M059J (cell line): ENCODE measurements around the gene GABRG3. TPM values are rescaled to one million over a fixed set of nuclear protein-coding genes. Genes with fewer than 3 reads are reported as not detected.
"Not testable (repeated sequence)": the region's sequence is repeated elsewhere in the genome, so short reads cannot be mapped to it uniquely, and the experiment has no call there.

Experiments used
- DNase-seq: peaks from one replicate; pipeline ENCODE4 v3.0.0-alpha.2; 2012; ENCODE audit warnings: low read depth
- total RNA-seq: library from RNA; depleted of rRNA; stranded (reverse); fragments of >200 nt; shearing (Covaris generic); gene quantifications from 2 replicates; pipeline ENCODE4 v1.2.3, GENCODE V29; 2014

The GABRG3 gene
- total RNA-seq, 1 experiment from 2014 or later = not detected

DNA sequence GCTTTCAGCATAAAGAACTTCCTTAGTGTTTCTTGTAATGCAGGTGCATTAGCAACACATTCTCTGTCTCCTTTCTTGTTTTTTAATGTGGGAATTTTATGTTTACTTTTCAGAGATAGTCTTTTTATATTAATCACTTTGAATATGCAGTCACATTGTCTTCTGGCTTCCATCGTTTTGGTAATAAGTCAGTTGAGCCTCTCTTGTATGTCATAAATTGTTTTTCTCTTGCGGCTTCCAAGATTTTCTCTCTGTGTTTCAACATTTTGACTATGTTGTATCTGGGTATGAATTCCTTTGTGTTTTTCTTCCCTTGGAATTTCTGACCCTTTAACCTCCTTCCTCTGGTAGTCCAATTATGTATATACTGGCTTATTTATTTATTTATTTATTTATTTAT, 25.3 kb downstream of the GABRG3 start:
- DNase-seq = no peak

DNA sequence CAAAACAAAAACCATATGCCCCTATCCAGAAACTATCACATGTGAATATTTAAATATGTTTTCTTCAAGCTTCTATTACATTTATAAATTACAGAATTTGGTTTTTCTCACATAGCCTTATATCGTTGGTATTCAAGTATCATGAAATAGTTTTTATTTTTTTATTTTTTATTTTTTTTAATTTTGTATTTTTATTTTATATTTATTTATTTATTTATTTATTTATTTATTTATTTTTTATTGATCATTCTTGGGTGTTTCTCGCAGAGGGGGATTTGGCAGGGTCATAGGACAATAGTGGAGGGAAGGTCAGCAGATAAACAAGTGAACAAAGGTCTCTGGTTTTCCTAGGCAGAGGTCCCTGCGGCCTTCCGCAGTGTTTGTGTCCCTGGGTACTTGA, 32.0 kb downstream of the GABRG3 start:
- not testable (repeated sequence) for DNase-seq

DNA sequence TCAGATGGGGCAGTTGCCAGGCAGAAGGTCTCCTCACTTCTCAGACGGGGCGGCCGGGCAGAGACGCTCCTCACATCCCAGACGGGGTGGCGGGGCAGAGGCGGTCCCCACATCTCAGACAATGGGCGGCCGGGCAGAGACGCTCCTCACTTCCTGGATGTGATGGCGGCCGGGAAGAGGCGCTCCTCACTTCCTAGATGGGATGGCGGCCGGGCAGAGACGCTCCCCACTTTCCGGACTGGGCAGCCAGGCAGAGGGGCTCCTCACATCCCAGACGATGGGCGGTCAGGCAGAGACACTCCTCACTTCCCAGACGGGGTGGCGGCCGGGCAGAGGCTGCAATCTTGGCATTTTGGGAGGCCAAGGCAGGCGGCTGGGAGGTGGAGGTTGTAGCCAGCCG, 33.2 kb downstream of the GABRG3 start:
- not testable (repeated sequence) for DNase-seq

DNA sequence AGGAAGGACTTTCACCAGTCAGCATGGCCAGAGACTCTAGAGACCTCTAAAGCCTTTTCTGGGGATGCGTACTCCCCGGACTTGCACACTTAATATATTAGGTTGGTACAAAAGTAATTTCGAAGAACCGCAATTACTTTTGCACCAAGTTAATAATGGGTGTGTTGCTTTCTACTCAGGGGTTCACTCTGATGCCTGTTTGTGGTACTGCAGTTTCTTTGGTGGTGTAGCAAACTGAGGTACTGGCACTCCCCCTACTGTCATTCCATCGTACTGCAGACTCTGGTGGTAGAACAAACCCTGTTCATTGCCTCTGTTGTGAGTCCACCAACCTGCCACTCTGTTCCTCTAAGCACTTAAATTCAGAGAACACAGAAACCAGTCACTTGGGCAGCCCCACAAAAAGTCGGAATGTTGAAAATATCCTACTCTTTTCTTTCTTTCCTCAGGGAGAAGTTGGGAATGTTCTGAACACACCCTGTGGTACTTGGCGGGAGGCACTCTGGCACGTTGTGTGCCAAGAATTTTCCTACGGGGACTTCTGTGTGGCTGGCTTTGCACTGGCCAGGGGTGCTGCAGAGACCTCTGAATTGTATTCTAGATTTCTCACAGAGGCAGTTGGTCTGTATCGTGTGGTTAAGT, 46.3 kb downstream of the GABRG3 start:
- DNase-seq = peak; percentile 40

DNA sequence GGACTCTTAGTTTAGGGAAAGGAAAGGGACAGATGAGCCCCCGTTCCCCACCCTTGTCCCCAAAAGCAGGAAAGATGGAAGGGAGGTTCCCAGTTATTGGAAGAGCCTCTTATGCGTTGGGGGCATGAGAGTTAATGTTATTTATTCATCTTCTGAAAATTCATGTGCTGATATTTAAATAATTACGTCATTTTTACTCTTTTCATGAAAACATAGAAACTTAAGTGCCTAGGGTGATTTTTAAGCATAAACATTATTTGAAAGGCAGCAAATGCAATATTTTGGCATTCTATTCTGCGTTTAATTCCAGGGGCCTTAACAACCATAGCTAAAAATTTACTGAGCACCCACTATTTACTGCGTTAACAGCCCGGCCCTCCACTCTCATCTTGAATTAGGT, 48.7 kb downstream of the GABRG3 start:
- no peak for DNase-seq

DNA sequence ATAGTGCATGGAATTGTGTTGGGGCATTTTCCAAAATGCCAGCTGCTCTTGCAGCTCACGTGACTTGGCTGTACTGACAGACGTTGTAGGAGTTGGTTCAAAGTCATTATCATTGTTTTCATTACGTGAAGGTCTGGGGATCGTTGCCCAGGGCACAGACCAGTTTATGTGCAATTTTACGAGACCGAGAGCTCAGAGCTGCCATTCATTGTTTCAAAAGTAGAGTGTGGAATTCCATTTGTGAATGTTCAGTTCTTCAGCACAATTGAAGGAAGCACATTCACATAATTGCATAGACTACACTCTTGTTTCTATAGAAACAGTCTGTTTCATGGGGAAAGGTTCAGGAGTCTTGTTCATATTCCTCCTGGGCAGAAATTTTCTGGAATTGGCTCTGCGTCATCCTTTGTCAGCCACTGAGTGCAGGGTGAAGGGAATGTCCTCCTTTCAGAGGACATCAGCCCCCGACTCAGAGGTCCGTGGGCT, 54.5 kb downstream of the GABRG3 start:
- no peak for DNase-seq

DNA sequence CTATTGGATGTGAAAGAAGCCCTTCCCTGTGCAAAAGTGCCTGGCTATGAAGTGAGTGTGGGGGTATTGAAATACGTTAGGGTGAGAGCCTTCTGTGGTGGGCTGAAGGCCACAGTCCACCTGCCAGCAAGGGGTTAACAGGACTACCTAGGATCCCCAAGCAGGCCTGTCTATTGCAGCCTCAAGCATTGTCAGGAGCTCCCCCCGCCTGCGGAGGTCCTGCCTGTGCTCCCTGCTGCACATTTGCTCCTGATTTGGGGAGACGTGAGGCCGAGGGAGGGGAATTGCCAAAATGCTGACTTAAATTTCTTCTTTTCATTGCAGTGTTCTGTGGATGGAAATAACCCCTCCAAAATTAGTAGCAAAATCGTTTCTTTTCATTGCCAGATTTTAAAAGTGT, 56.2 kb downstream of the GABRG3 start:
- DNase-seq = no peak

DNA sequence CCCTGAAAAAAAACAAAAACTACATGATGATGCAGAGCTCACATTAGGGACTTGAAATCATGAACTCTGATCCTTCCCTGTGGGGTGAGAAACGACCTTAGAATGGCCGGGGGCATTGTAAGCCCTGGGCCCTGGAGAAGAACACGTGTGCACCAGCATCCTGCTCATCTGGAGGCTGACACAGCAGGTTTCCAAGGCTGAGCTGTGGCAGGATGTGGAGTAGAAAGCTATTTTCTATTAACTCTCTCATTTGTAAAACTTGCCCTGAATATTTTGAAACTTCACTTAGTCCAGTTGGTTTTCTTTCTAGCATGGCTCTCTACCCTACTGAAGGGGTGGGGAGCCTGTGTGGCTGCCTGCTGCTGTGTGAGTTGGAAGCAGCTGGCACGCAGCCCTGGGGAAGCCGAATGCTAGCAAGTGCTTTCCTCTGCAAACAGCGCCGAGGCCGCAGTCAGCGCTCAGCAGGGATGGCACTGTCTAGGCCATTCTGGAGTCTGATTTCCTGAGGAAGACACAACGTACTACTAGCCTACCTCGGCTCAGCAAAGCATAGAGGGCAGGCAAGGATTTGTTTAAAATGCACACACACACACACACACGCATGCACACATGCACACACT, 58.0 kb downstream of the GABRG3 start:
- DNase-seq = no peak

DNA sequence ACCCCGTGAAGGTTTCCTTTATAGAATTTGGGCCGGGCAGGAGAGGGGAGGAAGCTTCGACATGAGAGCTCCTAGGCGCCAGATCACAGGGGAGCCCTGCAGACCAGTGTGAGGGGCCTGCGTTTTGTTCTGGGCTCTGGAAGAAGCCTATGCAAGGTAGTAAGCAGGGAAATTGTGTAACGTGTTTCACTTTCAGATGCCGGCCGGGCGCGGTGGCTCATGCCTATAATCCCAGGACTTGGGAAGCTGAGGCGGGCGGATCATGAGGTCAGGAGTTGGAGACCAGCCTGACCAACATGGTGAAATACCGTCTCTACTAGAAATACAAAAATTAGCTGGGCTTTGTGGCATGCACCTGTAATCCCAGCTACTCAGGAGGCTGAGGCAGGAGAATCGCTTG, 65.2 kb downstream of the GABRG3 start:
- no peak for DNase-seq

DNA sequence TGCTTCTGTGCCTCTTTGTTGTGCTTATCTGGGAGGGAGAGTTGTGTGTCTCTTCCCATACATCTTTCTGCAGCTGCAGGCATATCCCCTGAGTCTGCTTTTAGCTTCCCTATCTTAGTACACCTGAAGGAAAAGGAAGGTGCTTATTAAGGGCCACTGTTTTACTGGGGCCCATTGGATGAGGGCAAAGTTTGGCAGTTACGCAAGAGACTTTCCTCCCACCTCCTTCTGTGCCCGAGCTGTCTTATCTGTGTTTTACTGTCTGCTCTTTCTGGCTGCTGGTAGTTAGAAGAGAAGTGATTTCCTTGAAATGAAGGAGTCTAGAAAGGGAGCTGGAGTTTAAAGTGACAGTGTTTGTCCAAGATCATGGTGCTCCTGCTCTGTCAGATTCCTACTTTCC, 66.5 kb downstream of the GABRG3 start:
- no peak for DNase-seq

DNA sequence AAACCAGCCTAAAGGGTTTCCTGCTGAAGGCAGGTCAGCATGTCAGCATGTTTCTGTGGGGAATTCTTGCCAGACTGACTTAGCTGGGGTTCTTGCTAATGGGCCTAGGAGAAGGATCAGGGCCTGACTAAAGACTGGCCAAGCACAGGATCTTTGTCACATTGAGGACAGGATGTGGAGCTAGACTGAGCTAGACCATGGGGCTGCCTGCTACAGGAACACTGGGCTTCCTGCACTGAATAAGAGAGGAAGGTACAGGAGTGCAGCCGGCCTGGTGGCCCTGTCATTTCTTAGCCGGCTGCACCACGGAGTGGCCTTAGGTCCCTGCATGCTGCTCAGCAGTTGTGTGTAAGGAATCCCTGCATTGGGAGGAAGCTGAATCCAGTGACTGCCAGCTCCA, 68.2 kb downstream of the GABRG3 start:
- DNase-seq = no peak

DNA sequence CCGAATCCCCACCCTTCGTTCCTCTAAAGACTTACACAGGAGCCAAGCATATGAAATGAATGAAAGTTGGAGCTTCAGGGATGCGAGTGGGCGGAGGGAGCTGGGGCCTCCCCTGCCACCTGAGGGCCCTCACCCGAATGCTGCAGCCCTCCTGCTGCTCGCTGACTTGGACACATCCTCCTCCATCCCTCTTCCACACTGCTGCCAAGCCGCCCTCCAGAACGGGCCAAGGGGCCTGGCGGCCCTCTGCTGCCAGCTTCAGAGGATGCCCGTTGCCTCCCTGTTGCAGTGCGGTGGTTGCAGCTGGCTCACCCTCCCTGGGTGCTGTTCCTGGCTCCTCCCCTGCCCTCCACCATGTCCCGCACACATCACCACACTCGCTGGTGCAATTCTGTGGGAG, 71.2 kb downstream of the GABRG3 start:
- DNase-seq = no peak

DNA sequence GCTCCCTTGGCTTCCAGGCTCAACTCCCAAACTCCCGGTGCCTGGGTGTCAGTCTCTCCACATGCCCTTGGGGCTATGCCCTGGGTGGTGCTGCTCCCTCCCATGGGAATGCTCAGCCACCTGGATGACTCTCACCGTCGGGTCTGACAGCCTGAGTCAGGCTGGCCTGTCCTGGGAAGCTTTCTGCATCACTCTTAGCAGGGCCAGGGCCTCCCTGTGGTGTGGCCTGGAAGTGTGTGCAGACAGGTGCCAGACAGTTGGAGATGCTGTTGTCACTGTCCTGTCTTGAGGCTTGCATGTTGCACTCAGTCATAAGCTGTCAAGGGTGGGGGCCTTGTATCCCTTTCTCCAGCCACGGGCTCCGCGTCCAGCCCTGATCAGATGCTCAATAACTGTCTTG, 71.7 kb downstream of the GABRG3 start:
- no peak for DNase-seq

DNA sequence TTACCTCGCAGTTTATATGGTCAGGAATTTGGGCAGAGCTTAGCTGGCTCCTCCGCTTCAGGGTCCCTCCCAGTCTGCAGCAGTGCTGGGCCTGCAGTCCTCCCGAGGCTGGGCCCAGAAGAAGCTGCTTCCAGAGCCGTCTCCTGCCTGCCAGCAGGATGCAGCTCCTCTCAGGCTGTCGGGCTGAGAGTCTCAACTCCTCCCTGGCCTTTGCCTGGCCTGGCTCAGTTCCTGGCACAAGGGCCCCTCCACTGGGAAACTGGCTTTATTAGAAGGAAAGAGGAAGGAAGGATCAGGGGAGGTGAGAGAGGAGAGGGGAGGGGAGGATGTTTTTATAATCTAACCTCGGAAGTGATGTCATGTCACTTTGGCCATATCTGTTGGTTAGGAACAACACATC, 72.8 kb downstream of the GABRG3 start:
- no peak for DNase-seq

DNA sequence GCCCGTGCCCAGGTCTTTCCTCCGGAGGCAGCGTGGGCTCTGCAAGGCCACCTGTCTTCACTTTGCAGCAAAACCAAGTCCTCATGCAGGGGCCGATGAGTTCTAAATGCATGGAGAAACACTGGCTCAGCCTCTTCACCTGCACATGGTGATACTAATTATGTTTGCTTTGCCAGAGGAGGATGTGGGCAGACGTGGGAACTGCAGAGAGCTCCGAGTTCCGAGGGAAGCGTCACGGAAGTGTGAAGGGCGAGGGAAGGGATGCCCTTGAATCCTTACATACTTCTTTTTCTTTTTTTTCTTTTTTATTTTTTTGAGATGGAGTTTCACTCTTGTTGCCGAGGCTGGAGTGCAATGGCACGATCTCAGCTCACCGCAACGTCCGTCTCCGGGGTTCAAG, 74.8 kb downstream of the GABRG3 start:
- DNase-seq = no peak

DNA sequence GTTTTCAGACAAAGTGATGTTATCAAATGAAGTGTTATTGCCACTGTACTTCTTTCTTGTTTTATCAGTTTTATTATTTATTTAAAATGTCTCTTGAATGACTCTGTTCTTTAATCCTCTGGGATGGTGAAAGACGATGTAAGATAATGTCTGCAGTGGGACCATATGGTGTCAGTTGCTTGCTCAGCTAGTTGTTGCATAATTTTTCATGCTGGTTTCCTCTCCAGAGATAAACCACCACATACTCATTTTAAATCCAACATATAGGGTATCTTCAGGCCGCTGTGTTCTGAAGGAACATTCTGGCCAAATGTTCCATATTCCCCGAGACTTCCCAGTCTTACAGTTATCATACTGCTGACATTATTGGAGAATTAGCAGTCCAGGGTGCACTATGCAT, 75.9 kb downstream of the GABRG3 start:
- DNase-seq = no peak

DNA sequence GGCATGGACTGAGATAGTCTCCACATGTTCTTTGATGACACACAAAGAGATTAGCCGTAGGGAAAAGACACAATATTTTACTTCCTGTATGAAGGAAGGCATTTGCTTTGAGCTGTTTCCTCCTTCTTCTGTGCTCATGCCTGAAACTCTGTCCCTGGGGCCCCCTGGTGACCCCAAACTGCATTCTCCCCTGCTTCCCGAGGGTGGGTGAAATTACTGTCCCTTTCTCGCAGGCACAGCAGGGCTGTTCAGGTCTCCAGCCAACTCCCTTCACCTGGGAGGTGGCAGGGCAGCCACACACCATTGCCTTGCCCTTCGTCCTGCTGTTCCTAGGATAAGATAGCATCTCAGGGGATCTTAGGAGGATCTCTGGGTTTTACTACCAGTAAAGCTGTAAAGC, 79.2 kb downstream of the GABRG3 start:
- DNase-seq = no peak

DNA sequence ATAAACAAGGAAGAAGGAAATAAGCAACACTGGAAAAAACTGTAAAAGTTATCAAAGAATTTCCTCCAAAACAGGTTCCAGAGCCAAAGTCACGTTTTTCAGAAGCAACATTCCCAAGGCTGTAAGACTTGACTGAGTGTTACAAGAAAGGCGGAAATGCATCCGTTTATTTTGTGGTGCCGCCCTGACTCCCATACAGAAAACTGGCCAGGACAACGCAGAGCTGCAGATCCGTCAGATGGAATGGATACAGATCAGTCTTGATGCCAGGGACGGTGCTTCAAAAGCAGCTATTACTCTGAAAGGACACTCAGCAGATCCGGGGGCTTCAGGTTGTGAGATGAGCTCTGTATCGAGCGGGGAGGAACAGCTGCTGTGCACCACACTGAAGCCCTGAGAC, 83.4 kb downstream of the GABRG3 start:
- DNase-seq = no peak

DNA sequence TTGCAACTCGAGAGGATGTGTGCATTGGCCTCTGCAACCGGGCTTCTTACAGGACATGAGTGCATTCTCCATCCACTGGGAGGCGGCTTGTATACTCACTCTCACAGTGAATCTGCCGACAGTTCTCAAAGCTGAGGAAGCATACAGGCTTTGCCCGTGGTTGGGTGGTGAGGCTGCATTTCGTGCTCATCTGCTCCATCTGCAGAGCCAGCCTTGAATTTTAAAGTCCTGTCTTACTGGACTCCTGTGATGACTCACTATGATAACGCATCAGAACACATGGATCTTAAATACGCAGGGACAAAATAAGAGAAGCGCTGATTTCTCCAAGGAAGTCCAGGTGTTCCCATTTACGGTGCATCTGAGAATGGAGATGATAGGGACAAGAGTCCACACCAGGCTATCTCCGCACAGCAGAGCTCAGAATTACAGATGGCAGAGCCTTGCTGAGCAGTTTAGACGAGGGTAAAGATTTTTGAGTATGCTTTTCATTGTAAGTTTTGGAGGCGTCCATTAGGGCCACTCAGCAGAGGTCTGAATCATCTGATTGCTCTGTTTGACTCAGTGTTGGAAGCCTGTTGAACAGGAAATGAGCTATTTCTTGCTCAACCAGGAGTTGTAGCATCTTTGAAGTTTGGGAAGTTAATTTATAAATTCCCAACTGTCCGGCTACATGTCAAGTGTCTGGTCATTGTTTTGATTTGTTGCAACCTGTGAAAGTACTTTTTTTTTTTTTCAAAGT, 87.1 kb downstream of the GABRG3 start:
- no peak for DNase-seq

DNA sequence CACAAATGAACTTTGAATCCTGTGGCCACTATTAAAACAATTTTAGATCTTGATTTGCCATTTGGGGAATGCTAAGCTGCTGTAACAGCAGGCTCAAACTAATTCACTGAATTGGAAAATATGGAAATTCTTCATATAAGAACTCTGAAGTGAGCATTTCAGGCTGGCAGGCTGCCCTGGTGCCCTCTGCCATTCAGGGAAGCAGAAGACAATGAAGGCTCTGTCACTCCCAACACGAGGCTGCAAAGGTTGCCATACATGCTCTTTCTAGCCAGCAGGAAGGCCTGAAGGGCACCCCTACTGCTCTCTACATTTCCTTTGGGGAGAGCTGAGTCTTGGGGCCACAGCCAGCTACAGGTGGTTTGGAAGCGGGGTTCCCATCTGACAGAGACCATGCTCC, 88.0 kb downstream of the GABRG3 start:
- DNase-seq = no peak

DNA sequence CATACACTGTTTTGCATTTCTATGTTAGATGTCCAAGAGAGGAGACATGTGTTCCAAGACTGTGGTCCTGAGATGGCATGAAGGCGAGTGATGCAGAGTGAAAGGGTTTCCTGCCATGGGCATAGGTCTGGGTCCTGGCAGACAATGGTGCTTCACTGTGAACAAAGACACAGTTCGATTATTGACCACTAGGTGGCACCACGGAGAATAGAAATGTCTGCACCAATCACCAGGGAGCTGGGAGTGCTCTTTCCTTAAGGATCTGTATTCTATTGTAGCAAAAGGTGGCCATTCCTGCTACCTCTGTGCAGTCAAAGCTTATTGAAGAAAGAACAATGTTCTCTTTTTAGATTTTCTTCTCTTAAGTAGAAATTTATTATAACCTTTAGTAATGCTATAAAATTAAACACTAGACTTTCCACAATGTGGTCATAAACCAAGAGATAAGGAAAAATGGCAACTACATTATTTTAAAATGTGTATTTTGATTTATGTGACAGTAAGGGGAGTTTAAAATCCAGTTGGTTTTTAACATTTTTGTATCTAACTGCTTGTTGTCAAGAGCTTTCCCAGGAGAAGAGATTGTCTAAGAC, 88.7 kb downstream of the GABRG3 start:
- DNase-seq = peak; percentile 16

DNA sequence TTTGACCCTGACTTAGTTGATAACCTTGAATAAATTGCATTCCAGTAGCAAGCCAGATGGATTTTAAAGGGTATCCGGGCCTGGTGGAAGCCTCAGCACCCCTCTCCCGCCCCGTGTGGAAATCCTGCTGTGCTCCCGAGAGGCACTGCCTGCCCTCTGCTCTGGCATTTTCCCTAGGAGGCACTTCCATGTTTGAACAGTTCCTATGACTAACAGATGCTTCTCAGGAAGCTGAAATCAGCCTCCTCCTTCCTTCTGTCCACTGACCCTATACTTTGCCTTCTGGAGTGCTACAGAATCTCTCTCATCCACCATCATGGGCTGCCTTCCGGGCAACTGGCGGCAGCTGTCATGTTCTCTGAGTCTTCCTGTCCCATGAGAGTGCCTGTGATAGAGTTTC, 90.8 kb downstream of the GABRG3 start:
- no peak for DNase-seq

DNA sequence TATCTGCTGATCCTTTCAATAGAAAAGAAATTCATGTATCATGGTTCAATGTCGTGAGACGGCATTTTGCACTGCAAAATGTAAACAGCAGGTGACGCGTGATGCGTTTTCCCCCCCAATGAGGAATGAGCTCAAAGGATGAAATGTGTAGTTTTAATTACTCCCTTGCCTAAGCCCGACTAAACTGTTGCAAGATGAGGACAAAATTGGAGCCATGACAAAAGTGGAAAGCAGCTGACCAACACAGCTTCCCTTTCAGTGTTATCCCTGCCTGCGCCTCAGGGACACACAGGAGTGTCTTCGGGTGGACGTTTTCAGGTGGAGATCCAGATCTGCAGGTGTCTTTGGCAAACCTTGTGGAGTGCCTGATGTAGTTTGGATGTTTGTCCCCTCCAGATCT, 92.0 kb downstream of the GABRG3 start:
- no peak for DNase-seq
